ENCODE data around the gene RERE. TPM values are rescaled to one million over a fixed set of nuclear protein-coding genes. Genes with fewer than 3 reads are reported as not detected.

RERE gene
- total RNA-seq, 1 experiment from 2014 or later, result 40.6 TPM

- POLR2A ChIA-PET, result interaction anchor here (0.6 to 1.2 kb wide), 2 partner anchors 372 to 680 kb away, joined by 3 read pairs; no protein-coding TSS in a partner anchor
- Histone ChIP-seq H3K9me2 (ENCODE audit: insufficient read depth) (0 out of 2 replicates have a peak, but pooled peaks cover 3% of the 10 kb centered on the region), H3K4me3 (replicated peaks in 1 of 2; ENCODE audit: low read depth in 1 of 2, low read length in 2 of 2) (no peak overlapping the region), H2AFZ (ENCODE audit: low read depth, low read length, poor library complexity, severe bottlenecking) (no peak overlapping the region), H4K20me1 (ENCODE audit: insufficient read depth) (no peaks in the 10 kb centered on the region), H3K4me2 (ENCODE audit: low read length) (no peak overlapping the region), H3K9me3 (ENCODE audit: control insufficient read depth in 1 of 2, insufficient read depth in 1 of 2, low read depth in 1 of 2, low read length in 2 of 2) (no peaks in the 10 kb centered on the region), H3K27ac (ENCODE audit: low read depth, low read length) (no peak overlapping the region), H3K36me3 (ENCODE audit: control insufficient read depth in 1 of 2, insufficient read depth in 2 of 2, low read length in 2 of 2) (no peaks in the 10 kb centered on the region), H3K9ac (ENCODE audit: low read length) (no peak overlapping the region), H3K4me1 (ENCODE audit: control insufficient read depth in 1 of 2, insufficient read depth in 2 of 2, low read length in 2 of 2) (peaks cover 14 to 39% of the 10 kb centered on the region in 2 experiments), H3K27me3 (ENCODE audit: insufficient read depth, low read length) (no peaks in the 10 kb centered on the region), H3K79me2 (ENCODE audit: insufficient read depth, low read length) (no peaks in the 10 kb centered on the region)
- CTCF ChIA-PET, result interaction anchor here (0.9 to 2.1 kb wide), 2 partner anchors 366 to 372 kb away, joined by 4 to 15 read pairs; no protein-coding TSS in a partner anchor
- no peak for TF ChIP-seq ZFX (IDR thresholded peaks at IDR 0.05)
- RAD21 ChIA-PET (ENCODE audit: low non-redundant PET in 1 of 2, low total read pairs in 2 of 2, uncharacterized antibody in 2 of 2, unreplicated experiment in 2 of 2), result interaction anchor here (0.6 to 1.0 kb wide), 2 partner anchors 178 to 372 kb away, joined by 3 to 5 read pairs; no protein-coding TSS in a partner anchor
- intact Hi-C loops (cut with micrococcal nuclease), result loop anchor here (5.0 kb wide), 1 partner anchor 680 kb away; no protein-coding TSS in a partner anchor
- BruUV-seq (replicated peaks), result no TSS peak
- no peak for ATAC-seq
- DNase-seq (ENCODE audit: low read depth, low spot score), result no peak
Observed at GRCh38 chr1:8347635-8348034, 469.8 kb downstream of the RERE start.

- peaks cover 14 to 35% of the 10 kb centered on the region in 2 experiments for H3K4me1 ChIP-seq (ENCODE audit: control insufficient read depth in 1 of 2, insufficient read depth in 2 of 2, low read length in 2 of 2)
- no peaks in the 10 kb centered on the region for H3K27me3 ChIP-seq (ENCODE audit: insufficient read depth, low read length)
- no peak overlapping the region for H3K4me3 ChIP-seq (replicated peaks in 1 of 2; ENCODE audit: low read depth in 1 of 2, low read length in 2 of 2)
- CTCF ChIA-PET, result interaction anchor here (1.0 to 2.1 kb wide), 2 partner anchors 30 to 371 kb away, joined by 5 to 15 read pairs; no protein-coding TSS in a partner anchor
- H4K20me1 ChIP-seq (ENCODE audit: insufficient read depth), result no peaks in the 10 kb centered on the region
- POLR2A ChIA-PET, result no interaction called here
- H3K9me3 ChIP-seq (ENCODE audit: control insufficient read depth in 1 of 2, insufficient read depth in 1 of 2, low read depth in 1 of 2, low read length in 2 of 2), result no peaks in the 10 kb centered on the region
- 0 out of 2 replicates have a peak, but pooled peaks cover 3% of the 10 kb centered on the region for H3K9me2 ChIP-seq (ENCODE audit: insufficient read depth)
- intact Hi-C loops (cut with micrococcal nuclease), result loop anchor here (5.0 kb wide), 1 partner anchor 679 kb away; no protein-coding TSS in a partner anchor
- no TSS peak for BruUV-seq (replicated peaks)
- ATAC-seq, result no peak
- H3K79me2 ChIP-seq (ENCODE audit: insufficient read depth, low read length), result no peaks in the 10 kb centered on the region
- H2AFZ ChIP-seq (ENCODE audit: low read depth, low read length, poor library complexity, severe bottlenecking), result no peak overlapping the region
- H3K9ac ChIP-seq (ENCODE audit: low read length), result no peak overlapping the region
- no peak for DNase-seq (ENCODE audit: low read depth, low spot score)
- no peaks in the 10 kb centered on the region for H3K36me3 ChIP-seq (ENCODE audit: control insufficient read depth in 1 of 2, insufficient read depth in 2 of 2, low read length in 2 of 2)
- H3K27ac ChIP-seq (ENCODE audit: low read depth, low read length), result no peak overlapping the region
- no peak overlapping the region for H3K4me2 ChIP-seq (ENCODE audit: low read length)
- RAD21 ChIA-PET (ENCODE audit: low non-redundant PET in 1 of 2, low total read pairs in 2 of 2, uncharacterized antibody in 2 of 2, unreplicated experiment in 2 of 2), result interaction anchor here in 1 of 2 experiments (0.6 kb wide), 1 partner anchor 98 kb away, joined by 3 read pairs; no protein-coding TSS in a partner anchor
- no peak for TF ChIP-seq SIN3A (IDR thresholded peaks at IDR 0.05; ENCODE audit: low read depth)
- no peak for TF ChIP-seq CBX3 (IDR thresholded peaks at IDR 0.05; ENCODE audit: low read depth)
- no peak for TF ChIP-seq ZBTB33 (IDR thresholded peaks at IDR 0.05; ENCODE audit: extremely low read depth, insufficient replicate concordance, low read length)
- TF ChIP-seq POLR2A (IDR thresholded peaks at IDR 0.05; ENCODE audit: borderline replicate concordance, extremely low read depth, insufficient read depth, insufficient read length), result no peak
- no peak for TF ChIP-seq CEBPB (IDR thresholded peaks at IDR 0.05; ENCODE audit: low read depth)
- no peak for TF ChIP-seq EZH2phosphoT487 (IDR thresholded peaks at IDR 0.05; ENCODE audit: borderline replicate concordance)
- no peak for TF ChIP-seq ATF3 (IDR thresholded peaks at IDR 0.05)
- no peak for TF ChIP-seq ELF1 (IDR thresholded peaks at IDR 0.05; ENCODE audit: borderline replicate concordance, low read depth)
- no peak for TF ChIP-seq SP1 (IDR thresholded peaks at IDR 0.05; ENCODE audit: low read depth)
- no peak for TF ChIP-seq MAX (IDR thresholded peaks at IDR 0.05)
- TF ChIP-seq TCF7L2 (IDR thresholded peaks at IDR 0.05; ENCODE audit: borderline replicate concordance, extremely low read depth, insufficient read depth, insufficient read length), result no peak
- no peak for TF ChIP-seq EGR1 (IDR thresholded peaks at IDR 0.05; ENCODE audit: low read depth)
- no peak for TF ChIP-seq ZFX (IDR thresholded peaks at IDR 0.05)
- TF ChIP-seq SRF (IDR thresholded peaks at IDR 0.05; ENCODE audit: low read depth), result no peak
Observed at GRCh38 chr1:8345621-8346415, 471.6 kb downstream of the RERE start.
